Astrocyte of the spinal cord (primary cell): Measurements from ENCODE around the gene CYTH1.

Experiments used
- DNase-seq: peaks from one replicate; pipeline ENCODE4 v3.0.0; 2011; ENCODE audit warnings: low read depth, low spot score
- H3K4me3 ChIP-seq: 2 replicates; pipeline ENCODE4 v1.5.1; 2011; ENCODE audit warnings: low read depth, mild to moderate bottlenecking, low read length, moderate library complexity
- in situ Hi-C: cut with HindIII; loops from 2 replicates; pipeline ENCODE4 v1.10.0; 2017; ENCODE audit warnings: low sequenced_read_pairs
- TF ChIP-seq, protein P1 (sequence below): IDR thresholded peaks from 2 replicates; pipeline ENCODE4 v1.5.1; 2012; ENCODE audit warnings: low read depth, mild to moderate bottlenecking, low read length, inconsistent platforms

CYTH1 gene

DNA sequence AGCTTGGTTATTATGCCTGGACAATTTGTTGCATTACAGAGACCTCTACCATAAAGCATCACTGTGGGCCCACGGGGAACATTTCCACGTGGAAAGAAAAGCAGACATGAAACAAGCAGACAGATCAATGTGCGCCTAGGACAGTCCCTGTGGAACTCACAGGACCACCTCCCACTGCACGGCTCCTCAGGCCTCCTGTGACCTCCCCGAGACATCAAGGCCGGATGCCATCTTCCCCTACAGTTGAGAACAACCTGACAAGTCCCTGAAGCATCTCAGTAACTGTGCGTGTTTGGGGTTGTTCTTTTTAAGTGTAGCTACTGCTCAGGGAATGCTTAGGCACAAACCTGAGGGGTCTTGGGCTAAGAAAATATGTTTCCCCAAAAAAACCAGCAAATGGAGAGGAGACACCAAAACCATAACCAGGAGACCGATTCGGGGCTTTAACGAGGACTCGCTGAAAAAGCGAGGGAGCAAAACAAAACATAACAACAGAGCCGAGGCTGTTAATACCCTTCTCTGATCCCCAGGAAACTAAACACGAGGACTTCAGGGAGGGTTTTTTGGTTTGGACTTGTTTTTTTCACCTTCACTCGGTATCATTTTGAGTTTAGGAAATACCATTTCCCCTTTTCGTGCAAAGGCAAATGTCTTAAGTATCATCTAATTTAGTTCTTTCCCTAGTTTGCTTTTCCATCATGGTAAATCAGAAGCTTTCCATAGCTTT lies 87.1 kb downstream of the CYTH1 start:
- in situ Hi-C loops, result no loop called here
- no peak for DNase-seq
- H3K4me3 ChIP-seq, result no peak overlapping the region

DNA sequence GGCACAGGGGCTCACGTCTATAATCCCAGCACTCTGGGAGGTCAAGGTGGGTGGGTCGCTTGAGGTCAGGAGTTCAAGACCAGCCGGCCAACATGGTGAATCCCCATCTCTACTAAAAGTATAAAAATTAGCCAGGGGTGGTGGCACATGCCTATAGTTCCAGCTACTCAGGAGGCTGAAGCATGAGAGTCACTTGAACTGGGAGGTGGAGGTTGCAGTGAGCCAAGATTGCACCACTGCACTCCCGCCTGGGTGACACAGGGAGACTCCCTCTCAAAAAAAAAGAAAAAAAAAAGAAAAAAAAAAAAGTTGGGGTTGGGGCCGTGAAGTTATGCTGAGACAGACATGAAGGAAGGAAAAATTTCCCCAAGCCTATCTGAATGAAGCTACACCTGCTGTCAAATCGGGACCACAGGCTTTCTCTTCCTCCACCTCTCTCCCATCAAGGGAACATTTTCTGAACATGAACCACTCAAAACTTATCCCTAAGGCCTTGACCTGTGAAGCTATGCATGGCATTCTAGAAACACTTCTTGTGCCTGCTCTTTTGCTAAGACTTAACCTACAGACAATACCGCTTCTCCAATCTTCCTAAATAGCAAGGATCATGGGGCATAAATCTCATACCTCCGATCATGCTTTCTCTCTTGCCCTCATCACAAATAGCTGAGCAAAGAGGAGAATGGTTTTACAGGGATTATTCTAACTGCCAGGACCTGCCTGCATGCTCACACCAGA lies 88.6 kb downstream of the CYTH1 start:
- in situ Hi-C loops, result no loop called here
- no peak overlapping the region for H3K4me3 ChIP-seq
- TF ChIP-seq, protein P1, sequence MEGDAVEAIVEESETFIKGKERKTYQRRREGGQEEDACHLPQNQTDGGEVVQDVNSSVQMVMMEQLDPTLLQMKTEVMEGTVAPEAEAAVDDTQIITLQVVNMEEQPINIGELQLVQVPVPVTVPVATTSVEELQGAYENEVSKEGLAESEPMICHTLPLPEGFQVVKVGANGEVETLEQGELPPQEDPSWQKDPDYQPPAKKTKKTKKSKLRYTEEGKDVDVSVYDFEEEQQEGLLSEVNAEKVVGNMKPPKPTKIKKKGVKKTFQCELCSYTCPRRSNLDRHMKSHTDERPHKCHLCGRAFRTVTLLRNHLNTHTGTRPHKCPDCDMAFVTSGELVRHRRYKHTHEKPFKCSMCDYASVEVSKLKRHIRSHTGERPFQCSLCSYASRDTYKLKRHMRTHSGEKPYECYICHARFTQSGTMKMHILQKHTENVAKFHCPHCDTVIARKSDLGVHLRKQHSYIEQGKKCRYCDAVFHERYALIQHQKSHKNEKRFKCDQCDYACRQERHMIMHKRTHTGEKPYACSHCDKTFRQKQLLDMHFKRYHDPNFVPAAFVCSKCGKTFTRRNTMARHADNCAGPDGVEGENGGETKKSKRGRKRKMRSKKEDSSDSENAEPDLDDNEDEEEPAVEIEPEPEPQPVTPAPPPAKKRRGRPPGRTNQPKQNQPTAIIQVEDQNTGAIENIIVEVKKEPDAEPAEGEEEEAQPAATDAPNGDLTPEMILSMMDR, result no peak
- no peak for DNase-seq

More for the DNA sequence above, 87.1 kb downstream of the CYTH1 start:
- TF ChIP-seq, protein P1, result no peak

DNA sequence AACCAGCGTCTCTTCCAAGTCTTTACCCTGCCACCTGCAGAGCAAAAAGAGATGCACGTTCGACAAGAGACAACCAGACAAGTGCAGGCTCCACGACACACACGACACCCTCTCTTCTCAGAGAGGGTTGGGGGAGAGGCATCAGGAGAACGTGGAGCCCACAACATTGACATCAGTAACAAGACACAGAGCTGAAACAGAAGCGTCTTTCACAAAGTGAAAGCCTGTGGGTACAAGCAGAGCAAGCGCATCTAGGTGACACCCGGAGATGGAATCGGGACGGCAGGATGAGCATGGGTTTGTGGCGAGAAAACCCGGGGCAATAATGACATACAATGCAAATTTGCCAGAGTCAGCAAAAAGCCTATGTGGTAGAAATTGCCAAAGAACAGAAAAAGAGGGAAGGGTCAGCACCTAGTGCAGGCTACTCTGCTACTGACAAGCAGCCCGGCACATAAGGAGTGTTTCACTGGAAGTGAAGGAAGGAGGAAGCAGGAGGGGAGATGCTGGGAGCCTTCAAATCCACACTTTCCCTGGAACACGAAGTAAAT lies 89.5 kb downstream of the CYTH1 start:
- no peak overlapping the region for H3K4me3 ChIP-seq
- TF ChIP-seq, protein P1, result no peak
- no peak for DNase-seq
- in situ Hi-C loops, result no loop called here

DNA sequence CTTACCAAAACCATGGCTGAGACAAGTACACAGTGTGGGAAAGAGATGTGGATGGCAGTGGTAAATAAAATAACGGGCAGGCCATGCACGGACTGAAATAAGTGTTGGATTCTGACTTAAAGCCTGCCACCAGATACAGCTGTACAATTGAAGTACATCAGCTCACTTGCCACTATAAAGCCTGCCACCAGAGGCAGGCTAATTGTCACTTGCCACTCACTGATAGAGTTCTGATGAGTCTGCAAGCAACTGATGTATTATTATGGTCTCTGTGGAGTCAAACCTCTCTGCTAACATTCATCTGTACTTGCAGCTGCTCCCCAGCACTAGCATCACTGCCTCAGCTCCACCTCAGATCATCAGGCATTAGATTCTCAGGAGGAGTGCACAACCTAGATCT lies 93.0 kb downstream of the CYTH1 start:
- DNase-seq, result no peak
- H3K4me3 ChIP-seq, result no peak overlapping the region
- in situ Hi-C loops, result no loop called here
- TF ChIP-seq, protein P1, result no peak

DNA sequence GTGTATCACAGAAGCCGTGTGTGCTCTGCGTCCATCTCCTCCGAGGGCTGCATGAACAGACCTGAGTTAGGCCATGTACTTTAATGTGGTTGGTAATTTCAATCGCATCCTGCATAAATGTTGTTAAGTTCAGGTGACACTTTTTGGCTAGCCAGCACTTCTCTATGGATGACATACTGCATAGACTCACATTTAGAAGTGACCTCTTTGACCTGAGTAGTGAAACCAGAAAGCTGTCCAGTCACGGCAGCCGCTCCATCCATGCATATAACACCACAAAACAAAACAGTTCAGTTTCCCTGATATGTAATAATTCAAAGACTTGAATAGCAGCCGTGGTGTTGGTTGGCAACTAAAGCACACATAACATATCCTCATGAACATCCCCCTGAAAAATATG lies 94.1 kb downstream of the CYTH1 start:
- TF ChIP-seq, protein P1, result no peak
- no peak for DNase-seq
- H3K4me3 ChIP-seq, result no peak overlapping the region
- in situ Hi-C loops, result no loop called here

DNA sequence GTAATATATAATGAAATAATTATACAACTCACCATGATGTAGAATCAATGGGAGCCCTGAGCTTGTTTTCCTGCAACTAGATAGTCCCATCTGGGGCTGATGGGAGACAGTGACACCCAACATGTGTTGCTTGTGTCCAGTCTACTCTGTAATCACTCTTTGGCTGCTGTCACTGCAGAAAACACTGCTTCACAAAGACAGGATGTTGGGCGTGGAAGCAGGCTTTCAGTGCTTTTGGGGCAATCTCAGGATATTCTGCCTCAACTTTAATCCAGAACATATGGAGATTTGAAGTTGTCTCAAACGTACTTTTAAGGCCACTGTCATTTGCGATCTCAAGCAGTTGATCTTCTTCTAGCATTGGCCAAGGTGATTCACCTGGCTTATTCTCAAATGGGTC lies 94.9 kb downstream of the CYTH1 start:
- no peak overlapping the region for H3K4me3 ChIP-seq
- TF ChIP-seq, protein P1, result no peak
- DNase-seq, result no peak
- in situ Hi-C loops, result no loop called here
